GM12801 (cell line): Measurements from ENCODE around the gene ECPAS.

ENCODE experiments used
- TF ChIP-seq, protein P1 (sequence below): IDR thresholded peaks from one replicate; pipeline ENCODE4 v1.5.1; 2011; ENCODE audit warnings: control low read depth; ENCODE audit not compliant: insufficient read length; ENCODE audit errors: extremely low read depth

The ECPAS gene

DNA sequence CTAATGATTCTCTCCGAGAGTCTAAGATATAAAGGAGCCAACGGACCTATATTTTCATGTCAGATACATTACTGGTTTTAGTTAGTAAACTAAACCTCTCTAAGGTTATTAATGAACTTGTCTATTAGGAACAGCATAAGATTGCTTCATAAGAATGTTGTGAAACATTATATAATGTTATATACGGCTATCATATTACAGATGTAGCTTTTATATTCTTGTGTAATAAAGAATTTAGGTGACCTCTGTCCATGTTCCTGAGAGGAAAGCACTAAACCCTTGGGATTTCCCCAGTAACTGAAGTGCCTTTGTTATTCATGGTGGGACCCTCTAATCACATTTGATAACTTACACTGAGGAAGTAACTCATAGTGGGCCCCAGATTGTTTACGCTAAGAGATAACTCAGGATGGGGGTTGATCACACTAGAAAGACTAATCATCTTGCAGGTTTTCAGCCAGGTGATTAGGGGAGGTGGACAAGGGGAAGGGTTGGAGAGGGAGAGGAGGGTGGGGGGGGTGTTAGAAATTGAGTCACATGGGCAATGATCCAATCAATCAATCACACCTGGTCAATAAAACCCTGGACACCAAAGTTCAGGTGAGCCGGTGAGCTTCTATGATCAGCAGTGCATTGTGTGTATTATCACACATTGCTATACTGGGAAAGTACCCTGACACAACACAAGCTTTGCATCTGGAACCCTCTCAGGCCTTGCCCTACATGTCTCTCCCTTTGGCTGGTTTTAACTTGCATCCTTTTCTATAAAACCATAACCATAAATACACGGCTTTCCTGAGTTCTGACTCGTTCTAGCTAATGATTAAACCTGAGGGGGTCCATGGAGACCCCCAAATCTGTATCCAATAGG, 25.8 kb downstream of the ECPAS start:
- TF ChIP-seq, protein P1, sequence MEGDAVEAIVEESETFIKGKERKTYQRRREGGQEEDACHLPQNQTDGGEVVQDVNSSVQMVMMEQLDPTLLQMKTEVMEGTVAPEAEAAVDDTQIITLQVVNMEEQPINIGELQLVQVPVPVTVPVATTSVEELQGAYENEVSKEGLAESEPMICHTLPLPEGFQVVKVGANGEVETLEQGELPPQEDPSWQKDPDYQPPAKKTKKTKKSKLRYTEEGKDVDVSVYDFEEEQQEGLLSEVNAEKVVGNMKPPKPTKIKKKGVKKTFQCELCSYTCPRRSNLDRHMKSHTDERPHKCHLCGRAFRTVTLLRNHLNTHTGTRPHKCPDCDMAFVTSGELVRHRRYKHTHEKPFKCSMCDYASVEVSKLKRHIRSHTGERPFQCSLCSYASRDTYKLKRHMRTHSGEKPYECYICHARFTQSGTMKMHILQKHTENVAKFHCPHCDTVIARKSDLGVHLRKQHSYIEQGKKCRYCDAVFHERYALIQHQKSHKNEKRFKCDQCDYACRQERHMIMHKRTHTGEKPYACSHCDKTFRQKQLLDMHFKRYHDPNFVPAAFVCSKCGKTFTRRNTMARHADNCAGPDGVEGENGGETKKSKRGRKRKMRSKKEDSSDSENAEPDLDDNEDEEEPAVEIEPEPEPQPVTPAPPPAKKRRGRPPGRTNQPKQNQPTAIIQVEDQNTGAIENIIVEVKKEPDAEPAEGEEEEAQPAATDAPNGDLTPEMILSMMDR = no peak

DNA sequence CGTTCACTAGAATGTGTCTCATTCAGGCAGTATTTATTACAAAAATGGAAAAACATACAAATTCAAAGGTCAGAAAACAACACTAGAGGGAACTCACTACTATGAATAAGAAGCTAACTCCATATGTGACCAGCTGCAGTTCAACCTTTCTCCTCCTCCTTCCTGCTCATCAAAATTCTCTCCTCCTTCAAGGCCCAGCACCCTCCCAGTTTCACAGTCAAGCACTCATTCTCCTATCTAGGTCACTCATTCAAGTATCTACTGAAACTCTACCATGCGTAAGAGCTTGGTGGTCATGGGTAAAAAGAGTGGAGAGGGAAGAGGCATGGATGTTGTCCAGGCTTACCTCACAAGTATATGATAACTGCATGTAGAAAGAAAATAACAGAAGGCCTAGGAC, 27.7 kb downstream of the ECPAS start:
- TF ChIP-seq, protein P1 = no peak

DNA sequence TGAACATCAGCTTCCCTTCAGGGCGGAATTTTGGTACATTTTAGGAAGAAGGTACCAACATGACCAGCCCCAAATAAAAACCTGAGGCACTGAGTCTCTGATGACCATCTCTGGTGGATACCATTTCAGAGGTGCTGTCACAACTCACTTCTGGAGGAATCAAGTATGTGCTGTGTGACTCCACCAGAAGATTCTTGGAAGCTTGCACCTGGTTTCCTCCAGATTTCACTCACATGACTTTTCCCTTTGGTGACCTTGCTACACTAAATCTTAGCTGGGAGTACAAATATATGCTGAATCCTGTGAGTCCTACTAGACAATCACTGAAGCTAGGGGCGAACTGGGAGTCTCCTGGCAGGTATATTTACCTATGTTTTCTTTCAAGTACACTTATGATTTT, 28.5 kb downstream of the ECPAS start:
- TF ChIP-seq, protein P1 = no peak

DNA sequence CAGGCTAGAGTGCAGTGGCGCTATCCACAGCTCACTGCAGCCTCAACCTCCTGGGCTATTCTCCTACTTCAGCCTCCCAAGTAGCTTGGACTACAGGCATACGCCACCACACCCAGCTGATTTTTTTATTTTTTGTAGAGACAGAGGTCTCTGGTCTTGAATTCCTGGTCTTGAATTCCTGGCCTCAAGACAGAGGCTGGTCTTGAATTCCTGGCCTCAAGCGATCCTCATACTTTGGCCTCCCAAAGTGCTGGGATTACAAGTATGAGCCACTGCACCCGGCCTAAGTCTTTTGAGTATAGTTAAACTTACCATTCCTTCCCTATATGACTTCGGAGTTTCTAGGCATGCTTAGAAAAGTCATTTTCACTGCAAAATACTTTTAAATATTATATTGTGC, 29.4 kb downstream of the ECPAS start:
- TF ChIP-seq, protein P1 = no peak

DNA sequence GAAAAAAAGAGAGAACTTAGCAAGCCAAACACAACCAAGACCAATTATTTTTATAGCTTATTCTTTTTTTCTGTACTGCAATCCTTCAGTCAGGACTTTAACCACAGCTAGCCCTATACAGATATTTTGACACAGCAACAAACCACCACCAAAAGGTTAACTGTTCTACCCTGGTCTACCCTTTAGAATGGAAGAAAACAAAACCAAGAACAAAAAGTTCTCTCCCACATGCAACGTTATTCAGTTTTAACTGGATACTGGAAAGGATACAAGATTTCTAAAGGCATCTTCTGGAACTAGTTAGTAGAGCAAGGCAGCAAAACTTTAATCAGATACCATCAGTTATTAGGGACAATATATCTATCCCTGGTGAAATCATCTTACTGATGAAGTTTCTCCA, 32.6 kb downstream of the ECPAS start:
- TF ChIP-seq, protein P1 = no peak

DNA sequence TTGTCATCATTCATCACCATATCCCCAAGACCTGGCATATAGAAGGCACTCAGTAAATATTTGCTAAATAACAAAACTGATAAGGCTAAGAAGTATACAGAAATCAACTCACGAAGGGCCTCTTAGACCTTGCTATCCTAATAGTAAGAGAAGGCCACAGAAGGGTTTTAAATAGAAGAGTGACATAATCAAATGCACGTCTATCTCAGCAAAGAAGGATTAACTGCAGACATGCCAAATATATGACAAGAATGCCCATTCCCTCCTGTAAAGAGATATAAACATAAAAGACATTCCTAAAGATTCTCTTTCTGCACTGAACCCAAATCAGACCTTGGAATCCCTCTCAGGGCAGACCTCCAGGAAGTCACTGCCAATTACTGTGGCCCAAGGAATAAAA, 34.1 kb downstream of the ECPAS start:
- TF ChIP-seq, protein P1 = no peak

DNA sequence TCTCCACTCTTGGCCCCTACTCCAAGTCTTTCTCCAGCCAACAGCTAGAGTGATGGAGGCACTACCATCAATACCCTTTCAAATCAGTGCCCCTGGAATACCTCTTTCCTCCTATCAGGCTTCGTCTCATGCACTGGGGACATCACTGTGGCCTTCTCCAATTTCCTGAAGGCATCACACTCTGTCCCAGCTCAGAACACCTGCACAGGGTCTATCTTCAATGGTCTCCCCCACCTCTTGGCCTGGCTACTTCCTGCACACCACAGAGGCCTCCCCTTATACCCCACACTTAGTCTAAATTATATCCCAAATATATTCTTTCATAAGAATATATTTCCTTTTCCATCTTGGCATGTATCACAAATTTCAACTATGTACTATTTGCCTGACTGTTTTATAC, 34.5 kb downstream of the ECPAS start:
- TF ChIP-seq, protein P1 = no peak

DNA sequence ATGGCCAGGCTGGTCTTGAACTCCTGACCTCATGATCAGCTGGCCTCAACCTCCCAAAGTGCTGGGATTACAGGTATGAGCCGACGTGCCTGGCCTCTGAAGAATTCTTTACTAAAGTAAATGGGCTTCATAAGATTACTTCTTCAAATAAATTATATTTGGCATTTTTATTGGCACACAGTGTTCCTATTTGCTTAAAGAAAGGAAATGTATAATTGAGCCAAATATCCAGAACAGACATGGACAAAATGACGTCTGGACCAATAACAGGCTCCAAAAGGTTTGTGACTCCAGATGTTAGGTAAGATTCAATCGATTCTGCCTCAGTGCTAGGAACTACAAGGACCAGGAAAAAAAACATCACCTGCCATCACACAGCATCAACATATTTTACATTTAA, 40.7 kb downstream of the ECPAS start:
- TF ChIP-seq, protein P1 = no peak
